ENCODE data around the gene KDM2A. TPM values are rescaled to one million over a fixed set of nuclear protein-coding genes. Genes with fewer than 3 reads are reported as not detected.
A peak's percentile ranks its signal among the peaks of the same experiment; 100 is the strongest.

The KDM2A gene
- 44.1 TPM for total RNA-seq (ENCODE audit: insufficient read depth, low replicate concordance)

DNA sequence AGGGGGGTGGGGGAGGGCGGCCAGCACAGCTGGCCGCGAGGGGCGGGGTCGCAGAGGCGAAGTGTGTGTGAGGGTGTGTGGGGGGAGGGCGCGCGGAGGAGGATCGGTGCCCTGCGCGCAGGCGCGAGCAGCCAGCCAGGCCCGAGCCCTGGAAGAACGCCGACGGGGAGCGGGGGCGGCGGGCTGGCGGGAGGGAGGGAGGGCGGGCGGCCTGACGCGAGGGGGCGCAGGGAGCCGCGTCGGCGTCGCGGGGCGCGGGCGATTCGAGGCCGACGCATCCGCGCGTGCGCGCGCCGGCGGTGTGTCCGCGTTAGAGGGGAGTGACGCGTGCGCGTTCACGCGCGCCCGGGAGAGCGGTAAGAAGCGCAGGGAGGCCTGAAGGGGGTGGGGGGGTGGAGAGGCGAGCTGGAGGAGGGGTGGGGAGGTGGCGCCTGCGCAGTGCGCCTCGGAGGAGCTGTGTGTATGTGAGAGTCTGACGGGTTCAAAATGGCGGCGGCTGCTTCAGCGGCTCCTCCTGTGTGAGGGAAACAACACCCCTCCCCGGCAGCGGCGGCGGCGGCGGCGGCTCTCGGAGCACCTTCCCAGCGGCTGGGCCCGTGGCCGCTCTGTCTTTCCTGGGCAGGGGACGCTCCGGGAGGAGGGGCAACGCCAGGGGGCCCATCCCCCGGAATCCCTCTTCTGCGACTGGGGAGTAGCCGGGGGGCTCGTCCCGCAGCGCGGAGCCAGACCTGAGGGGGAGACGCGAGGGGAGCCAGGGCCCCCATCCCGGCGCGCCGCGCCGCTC is at the start of gene KDM2A:
TSS of gene KDM2A (plus strand) at position 463 of the 784 bp plus-strand sequence. CDS start 2,054 bp downstream, outside the sequence.
- peak; percentile 99 for DNase-seq (ENCODE audit: low spot score)

DNA sequence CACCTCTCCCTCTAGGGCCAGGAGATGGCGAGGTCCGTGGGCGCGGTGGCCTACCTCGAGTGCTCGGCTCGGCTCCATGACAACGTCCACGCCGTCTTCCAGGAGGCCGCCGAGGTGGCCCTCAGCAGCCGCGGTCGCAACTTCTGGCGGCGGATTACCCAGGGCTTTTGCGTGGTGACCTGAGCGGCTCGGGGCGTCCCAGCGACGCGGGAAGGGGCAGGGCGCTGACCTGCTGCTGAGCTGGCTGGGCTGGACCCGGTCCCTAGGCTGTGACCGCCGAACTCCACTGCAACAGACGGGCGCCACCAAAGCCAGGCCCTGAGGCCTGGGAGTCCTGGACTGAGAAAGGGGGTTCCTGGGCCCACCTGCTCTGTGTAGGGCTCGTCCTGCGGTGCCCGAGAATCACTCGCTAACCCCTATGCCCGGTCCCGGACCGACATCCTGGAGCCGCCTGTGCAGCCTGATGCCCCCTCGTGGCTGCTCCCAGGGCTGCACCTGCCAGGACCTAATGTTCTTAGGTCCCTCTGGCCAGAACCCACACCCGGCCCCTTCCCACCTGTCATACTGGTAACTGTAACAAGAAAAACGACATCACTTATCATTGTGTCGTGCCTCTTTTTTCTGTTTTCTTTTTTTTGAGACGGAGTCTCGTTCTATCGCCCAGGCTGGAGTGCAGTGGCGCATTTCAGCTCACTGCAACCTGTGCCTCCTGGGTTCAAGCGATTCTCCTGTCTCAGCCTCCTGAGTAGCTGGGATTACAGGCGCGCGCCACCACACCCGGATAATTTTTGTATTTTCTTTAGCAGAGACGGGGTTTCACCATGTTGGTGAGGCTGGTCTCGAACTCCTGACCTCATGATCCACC is 47.4 kb upstream of the KDM2A start:
- peak; percentile 43 for DNase-seq (ENCODE audit: low spot score)

DNA sequence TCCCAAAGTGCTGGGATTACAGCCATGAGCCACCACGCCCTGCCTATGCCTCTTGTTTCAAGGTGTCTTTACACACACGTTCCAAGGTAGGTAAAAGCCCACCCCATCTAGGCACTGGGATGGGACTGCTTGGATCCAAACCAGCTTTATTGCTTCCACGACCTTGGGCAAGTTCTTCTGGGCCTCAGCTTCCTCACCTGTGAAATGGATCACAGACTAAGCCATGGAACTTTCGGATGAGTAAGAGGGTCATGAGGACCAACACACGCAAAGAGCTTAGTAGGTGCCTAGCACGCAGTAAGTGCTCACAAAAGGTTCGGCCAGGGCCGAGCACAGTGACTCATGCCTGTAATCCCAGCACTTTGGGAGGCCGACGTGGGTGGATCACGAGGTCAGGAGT is 46.8 kb upstream of the KDM2A start:
- no peak for DNase-seq (ENCODE audit: low spot score)

DNA sequence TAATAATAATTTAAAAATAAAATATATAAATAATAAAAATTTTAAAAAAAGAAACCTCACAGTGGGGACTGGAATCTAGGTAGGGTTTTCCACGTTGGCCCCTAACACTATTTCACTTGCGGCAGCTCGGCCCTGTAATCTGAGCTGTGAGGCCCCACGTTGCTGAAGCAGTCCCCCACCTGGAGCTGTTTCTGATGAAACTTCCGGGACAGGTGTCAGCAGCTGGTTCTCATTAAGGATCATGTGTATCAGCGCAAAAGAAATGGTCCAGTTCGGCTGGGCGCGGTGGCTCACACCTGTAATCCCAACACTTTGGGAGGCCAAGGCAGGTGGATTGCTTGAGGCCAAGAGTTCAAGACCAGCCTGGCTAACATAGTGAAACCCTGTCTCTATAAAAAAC is 45.2 kb upstream of the KDM2A start:
- DNase-seq (ENCODE audit: low spot score): no peak

DNA sequence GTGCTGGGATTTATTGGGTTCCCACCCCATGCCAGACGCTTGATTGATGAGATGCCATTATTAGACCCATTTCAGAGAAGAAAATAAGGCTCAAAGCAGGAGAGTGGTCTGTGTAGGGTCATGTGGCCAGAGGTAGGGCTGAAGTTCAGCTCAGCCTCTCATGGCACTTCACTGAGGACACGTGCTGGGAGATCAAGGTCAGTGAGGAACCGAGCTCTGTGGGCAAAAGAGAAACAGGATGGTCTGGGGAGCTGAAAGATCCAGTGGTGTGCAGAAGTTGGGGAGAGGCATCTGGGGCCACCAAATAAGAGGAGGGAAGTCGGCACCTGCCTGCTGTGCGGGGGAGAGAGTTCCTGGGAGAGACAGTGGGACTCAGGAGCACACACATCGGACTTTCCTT is 42.9 kb upstream of the KDM2A start:
- no peak for DNase-seq (ENCODE audit: low spot score)

DNA sequence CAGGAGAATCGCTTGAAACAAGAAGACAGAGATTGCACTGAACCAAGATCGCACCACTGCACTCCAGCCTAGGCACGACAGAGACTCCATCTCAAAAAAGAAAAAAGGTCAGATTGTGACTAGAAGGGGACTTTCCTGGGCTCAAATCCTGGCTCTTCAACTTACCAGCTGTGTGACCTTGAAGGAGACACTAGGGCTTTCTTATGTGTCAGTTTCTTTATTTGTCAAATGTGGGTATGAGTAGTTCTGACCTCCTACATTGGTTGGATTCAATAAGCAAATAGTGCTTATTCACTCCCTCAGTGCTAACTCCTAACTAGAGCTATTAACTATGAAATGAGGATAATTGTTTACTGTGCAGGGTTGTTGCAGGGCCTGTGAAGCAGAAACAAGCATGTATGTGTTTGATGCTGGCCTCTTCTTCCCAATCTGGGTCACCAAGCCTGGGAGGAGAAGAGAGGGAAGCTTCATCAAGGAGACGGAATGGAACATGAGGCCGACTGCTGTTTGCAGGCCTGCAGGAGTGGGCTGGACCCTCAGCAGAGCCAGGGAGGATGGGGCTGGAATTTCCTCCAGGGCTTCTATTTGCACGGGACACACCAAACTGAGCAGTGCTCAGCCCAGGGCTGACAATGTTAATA is 39.9 kb upstream of the KDM2A start:
- DNase-seq (ENCODE audit: low spot score): no peak

DNA sequence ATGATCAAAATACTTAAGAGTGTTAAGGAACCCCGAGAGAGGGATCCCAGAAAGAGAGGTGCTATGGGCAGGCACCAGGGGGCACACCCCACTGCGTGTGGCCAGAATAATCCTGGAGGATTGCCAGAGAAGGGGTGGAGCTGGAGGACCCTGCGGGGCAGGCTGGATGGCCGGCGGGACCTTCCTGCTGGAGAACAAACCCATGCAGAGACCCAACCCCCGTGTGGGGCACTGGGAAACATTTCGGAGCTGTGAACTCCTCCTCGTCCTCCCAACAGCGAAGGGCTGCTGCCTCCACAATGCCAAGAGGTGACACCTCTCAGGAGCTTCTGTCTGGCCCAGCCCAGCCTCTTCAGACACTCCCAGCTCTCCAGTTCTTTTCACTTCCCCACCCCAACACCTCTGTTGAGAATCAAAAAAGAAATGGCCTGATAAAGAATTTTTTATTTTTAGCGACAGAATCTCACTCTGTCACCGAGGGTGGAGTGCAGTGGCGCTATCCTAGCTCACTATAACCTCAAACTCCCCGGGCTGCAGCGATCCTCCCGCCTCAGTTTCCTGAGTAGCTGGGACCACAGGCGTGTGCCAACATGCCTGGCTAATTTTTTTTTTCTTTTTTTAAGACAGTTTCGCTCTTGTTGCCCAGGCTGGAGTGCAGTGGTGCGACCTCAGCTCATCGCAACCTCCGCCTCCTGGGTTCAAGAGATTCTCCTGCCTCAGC is 36.8 kb upstream of the KDM2A start:
- peak; percentile 27 for DNase-seq (ENCODE audit: low spot score)

DNA sequence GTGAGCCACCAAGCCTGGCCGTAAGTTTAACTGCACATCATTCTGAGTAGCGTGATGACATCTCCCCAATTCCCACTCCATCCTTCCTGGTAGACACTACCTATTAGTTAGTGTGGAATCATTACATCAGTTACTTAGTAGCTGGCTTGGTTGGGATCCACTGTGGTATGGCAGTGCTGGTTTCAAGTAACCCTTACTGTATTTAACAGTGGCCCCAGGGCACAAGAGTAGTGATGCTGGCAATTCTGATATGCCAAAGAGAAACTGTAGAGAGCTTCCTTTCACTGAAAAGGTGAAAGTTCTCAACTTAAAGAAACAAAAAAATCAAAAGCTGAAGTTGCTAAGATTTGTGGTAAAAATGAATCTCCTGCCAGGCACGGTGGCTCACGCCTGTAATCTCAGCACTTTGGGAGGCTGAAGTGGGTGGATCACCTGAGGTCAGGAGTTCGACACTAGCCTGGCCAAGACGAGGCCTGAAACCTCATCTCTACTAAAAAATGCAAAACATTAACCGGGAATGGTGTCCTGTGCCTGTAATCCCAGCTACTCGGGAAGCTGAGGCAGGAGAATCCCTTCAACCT is 35.2 kb upstream of the KDM2A start:
- no peak for DNase-seq (ENCODE audit: low spot score)

DNA sequence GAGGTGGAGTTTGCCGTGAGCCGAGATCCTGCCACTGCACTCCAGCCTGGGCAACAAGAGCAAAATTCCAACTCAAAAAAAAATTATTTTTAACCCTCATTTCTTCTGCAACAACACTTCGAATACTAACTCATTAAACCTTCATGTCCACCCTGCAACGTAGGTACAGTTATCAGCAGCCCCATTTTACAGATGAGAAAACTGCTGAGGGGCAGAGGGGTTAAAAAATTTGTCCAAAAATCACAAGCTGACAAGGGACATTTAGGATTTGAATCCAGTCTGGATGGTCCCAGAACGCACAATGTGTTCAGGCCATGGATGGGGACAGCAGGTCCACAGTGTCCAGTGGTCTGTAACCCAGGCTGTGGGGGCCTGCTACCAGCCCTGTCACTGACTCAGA is 33.4 kb upstream of the KDM2A start:
- DNase-seq (ENCODE audit: low spot score): no peak

DNA sequence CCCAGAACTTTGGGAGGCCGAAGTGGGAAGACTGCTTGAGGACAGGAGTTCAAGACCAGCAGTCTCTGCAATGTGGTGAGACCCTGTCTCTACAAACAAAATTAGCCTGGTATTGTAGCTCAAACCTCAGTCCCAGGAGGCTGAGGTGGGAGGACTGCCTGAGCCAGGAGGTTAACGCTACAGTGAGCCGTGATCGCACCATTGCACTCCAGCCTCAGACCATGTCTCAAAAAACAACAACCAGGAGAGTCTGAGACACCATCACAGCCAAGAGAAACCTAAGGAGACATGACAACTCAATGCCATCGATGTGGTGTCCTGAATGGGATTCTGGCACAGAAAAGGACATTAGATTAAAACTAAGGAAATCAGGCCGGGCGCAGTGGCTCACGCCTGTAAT is 28.3 kb upstream of the KDM2A start:
- no peak for DNase-seq (ENCODE audit: low spot score)

DNA sequence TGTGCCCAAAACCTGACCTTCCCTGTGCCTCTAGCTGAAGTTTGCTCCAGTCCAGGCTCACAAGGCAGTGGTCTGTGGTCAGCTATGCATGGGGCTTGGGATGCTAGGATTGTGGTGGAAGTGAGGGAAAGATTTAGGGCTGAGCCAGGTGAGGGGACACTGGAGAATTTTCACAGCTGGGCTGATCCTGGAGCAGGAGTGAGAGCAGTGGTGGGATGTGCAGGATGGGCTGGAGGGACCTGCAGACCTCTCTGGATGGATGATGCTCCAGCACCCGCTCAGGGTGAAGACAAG is 23.9 kb upstream of the KDM2A start:
- no peak for DNase-seq (ENCODE audit: low spot score)

DNA sequence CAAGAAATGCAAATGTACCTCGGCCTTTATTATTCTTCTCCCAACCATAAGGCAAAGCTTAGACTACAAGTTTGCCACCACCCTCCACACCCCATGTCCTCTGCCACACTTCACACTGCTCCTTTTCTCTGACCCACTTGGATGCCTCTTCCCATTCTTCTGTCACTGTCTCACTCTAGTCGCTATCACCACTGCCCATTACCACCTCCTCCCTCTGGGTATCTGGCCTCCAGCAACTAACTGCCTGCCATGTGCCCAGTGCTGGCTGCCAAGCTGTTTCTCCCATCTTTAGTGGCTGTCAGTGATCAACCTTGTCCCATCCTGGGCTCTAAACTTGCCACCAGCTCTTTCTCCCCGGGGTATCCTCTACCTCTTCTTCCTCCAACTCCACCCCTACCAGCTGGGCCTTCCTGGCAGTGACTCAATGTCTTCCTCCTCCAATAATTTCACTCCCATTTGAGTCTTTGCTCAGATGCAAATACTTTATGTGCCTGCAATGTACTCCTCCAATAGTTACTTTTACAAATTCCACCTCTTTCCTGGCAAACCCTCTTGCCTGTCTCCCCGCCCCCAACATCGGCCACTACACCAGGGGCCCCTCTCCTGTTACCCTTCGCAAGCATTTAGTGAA is 20.1 kb upstream of the KDM2A start:
- no peak for DNase-seq (ENCODE audit: low spot score)

DNA sequence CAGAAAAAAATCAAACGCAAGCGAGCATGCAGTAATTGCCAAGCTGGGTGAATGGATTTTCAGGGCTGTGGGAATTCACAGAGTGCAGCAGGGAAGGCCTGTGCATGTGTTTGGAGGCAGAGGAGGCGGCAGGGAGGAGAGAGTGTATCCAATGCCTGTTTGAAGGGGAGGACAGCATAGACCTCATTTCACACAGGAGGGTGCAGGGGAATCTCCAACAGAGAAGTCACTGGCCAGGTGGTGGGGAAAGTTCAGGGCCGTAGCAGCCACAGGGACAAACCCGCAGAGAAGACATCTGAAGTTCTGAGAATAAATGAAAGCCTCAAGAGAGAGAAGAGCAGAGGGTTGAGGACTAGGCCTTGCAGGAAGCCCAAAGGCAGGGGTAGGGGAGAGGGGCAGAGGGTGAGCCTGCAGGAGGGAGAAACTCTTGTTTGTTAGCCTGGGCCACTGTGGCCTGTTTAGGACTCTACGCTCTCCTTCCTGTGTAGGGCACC is 19.2 kb upstream of the KDM2A start:
- no peak for DNase-seq (ENCODE audit: low spot score)

DNA sequence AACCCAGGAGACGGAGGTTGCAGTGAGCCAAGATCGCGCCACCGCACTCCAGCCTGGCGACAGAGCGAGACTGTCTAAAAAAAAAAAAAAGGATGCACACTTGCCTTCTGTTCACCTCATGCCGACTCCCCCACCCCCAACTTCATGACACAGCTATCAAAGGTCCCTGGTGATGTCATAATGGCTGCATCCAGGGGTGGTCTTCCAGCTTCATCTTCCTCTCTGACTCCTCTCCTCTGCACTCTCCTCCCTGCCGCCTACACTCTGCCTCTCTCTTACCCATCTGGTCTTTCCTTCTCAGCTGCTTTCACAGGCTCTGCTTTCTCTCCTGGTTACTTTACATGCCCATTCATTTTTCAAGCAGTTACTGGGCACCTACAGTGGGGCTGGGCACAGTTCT is 16.4 kb upstream of the KDM2A start:
- no peak for DNase-seq (ENCODE audit: low spot score)

DNA sequence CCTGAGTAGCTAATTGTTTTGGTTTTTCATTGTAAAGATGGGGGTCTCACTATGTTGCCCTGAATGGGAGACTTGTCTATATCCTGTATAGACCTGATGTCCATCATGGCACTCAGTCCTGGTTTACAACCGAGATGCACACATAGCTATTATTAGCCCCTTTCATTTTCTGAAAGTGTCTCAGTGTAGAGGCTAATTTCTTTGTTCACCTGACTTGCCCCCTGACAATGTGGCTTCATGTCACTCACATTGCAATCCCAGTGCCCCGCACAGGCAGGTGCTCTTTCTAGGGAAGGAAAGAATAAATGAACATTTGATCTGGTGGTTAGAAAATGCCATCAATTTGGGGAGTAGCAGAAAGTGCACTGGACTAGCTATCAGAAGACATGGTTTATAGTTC is 13.1 kb upstream of the KDM2A start:
- no peak for DNase-seq (ENCODE audit: low spot score)

DNA sequence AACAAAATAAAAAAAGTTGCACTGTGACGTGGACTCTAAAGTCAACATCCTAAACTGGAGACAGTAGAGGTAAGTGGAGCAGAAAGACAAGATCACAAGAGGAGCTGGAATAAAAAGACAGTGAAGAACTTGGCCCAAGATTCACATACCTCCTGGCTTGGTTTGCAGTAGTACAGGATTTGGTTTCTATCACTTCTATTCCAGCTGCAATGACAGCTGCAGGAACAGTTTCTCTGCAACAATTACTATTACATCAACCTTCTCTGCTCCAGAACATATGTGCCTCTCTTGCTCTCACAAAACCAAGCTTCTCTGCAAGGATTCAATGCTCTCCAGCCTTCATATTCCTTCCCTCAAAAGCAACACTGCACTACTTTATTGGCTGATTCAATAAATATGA is 7.8 kb upstream of the KDM2A start:
- peak; percentile 76 for DNase-seq (ENCODE audit: low spot score)

DNA sequence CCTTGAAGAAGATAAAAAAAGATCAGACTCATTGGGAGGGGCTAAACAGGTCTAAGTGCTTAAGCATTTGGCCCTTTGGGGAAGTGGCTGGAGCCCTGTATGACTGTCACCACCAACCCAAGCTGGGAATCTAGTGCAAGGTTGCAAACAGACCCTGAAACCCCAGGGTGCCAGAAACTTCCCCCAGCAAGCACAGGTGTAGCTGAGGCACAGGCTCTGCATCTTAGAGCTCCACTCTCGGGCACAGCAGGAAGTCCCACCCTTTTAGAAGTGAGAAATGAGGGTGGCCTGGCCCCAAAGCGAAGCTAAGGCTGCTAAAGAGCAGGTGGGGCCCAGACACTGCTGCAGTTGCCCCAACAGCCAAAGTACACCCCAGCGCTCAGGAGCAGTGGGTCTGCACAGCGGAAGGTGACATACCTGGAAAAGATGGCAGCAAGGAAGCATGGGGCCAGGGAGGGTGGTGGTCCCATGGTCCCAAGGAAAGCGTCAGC is 5.8 kb upstream of the KDM2A start:
- DNase-seq (ENCODE audit: low spot score): no peak

DNA sequence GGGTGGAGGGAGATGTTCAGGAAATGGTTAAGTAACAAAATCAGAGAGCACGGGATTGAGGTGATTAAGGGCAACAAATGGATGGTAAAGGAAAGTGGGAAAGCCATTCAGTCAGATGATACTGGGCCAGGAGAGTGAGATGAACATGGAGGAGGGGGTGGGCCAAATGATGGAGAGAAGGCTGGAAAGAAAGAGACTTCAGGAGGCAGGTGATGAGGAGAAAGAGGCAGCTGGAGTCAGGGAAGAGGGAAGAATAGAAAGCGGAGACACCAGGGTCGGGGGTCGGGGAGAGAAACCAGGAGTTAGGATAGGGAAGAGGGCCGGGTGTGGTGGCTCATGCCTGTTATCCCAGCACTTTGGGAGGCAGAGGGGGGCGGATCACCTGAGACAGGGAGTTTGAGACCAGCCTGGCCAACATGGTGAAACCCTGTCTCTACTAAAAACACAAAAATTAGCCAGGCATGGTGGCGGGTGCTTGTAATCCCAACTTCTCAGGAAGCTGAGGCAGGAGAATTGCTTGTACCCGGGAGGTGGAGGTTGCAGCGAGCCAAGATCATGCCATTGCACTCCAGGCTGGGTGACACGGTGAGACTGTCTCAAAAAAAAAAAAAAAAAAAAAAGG is 4.7 kb upstream of the KDM2A start:
- DNase-seq (ENCODE audit: low spot score): no peak

DNA sequence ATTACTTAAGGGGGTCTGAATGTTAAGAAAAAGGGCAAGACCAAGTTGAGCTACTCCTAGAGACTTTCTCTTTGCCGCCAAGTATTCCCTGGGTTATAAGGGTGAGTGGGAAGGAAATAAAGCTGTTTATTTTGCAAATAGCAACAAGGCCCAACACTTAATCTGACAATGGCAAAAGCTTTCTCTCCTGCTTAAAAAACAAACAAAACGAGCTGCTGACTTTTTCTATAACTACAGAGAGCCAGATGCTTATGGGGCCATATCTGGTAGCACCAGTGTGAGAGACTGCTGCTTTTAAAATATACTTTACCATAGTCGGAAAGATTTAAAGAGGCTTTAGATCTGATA is 2.3 kb upstream of the KDM2A start:
- DNase-seq (ENCODE audit: low spot score): no peak

DNA sequence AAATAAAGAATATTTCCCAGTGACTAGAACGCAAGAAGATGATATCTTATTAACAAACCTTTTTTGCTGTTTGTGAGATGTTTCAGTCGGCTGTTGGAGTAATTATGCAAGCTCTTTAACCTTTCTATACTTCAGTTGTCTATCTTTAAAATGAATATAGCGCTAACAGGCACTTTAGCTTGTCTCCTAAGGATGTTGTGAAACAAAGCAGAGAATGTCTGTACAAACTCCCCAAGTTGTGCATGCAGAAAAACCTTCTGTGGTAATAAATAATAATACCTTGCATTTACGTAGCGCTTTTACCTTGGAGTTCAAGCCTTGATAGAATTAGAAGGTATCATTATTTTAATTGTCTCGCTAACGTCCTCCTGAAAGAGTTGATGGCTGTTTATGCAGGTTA is 1.9 kb upstream of the KDM2A start:
- DNase-seq (ENCODE audit: low spot score): peak; percentile 51

Measured in umbilical cord (tissue), 2 donors.